NCI-H526 (cell line): ENCODE measurements around the gene DDAH1.

Experiments
- DNase-seq, 2 experiments: peaks; one replicate each; lab custom pipeline; 2025; lab: John Stamatoyannopoulos, UW

DDAH1 gene

GRCh38 chr1:85274969-85275453, 189.9 kb downstream of the DDAH1 start:
- DNase-seq = no peak

GRCh38 chr1:85273397-85273796, 191.6 kb downstream of the DDAH1 start:
- DNase-seq = no peak

- DNase-seq = no peak
Measured at GRCh38 chr1:85268801-85269585, 196.0 kb downstream of the DDAH1 start.
